HG02571 (cell line): ENCODE results near the gene RALBP1.

Experiments used
- ATAC-seq: cut with Tn5 transposase; IDR thresholded peaks from one replicate; pipeline ENCODE4 v1.9.1; 2021; ENCODE audit warnings: mild to moderate bottlenecking, moderate library complexity; ENCODE audit not compliant: unreplicated experiment

The RALBP1 gene

GRCh38 chr18:9506046-9506792 is 30.9 kb downstream of the RALBP1 start:
- no peak for ATAC-seq

GRCh38 chr18:9507565-9508088 is 32.3 kb downstream of the RALBP1 start:
- no peak for ATAC-seq

GRCh38 chr18:9508446-9509025 is 33.2 kb downstream of the RALBP1 start:
- no peak for ATAC-seq

- no peak for ATAC-seq
These were observed 38.7 kb downstream of the RALBP1 start for GRCh38 chr18:9513971-9514512.

GRCh38 chr18:9516437-9517064 is 41.2 kb downstream of the RALBP1 start:
- ATAC-seq = no peak

GRCh38 chr18:9517869-9518268 is 42.6 kb downstream of the RALBP1 start:
- no peak for ATAC-seq

GRCh38 chr18:9519399-9519798 is 44.1 kb downstream of the RALBP1 start:
- no peak for ATAC-seq

- ATAC-seq = no peak
These were observed 45.4 kb downstream of the RALBP1 start for GRCh38 chr18:9520666-9521065.

- ATAC-seq = no peak
These were observed 46.5 kb downstream of the RALBP1 start for GRCh38 chr18:9521770-9522169.

GRCh38 chr18:9522952-9523351 is 47.6 kb downstream of the RALBP1 start:
- ATAC-seq = no peak

GRCh38 chr18:9526458-9526857 is 51.1 kb downstream of the RALBP1 start:
- ATAC-seq = no peak

- ATAC-seq = no peak
These were observed 55.1 kb downstream of the RALBP1 start for GRCh38 chr18:9530226-9531009.

GRCh38 chr18:9531791-9532410 is 56.6 kb downstream of the RALBP1 start:
- ATAC-seq = no peak

GRCh38 chr18:9534844-9535243 is 59.5 kb downstream of the RALBP1 start:
- no peak for ATAC-seq

GRCh38 chr18:9535430-9535991 is 60.2 kb downstream of the RALBP1 start:
- no peak for ATAC-seq

GRCh38 chr18:9536354-9537152 is 61.2 kb downstream of the RALBP1 start:
- no peak for ATAC-seq

GRCh38 chr18:9537677-9538076 is 62.4 kb downstream of the RALBP1 start:
- no peak for ATAC-seq

- no peak for ATAC-seq
These were observed 64.0 kb downstream of the RALBP1 start for GRCh38 chr18:9539283-9539682.

- no peak for ATAC-seq
These were observed 64.6 kb downstream of the RALBP1 start for GRCh38 chr18:9539938-9540337.
